CD4-positive, alpha-beta memory T cell (primary cell): ENCODE data around the gene DBH. TPM values are rescaled to one million over a fixed set of nuclear protein-coding genes. Genes with fewer than 3 reads are reported as not detected.
A peak's percentile ranks its signal among the peaks of the same experiment; 100 is the strongest.

Experiments used
- CTCF ChIA-PET: fragments of 350-600 bp; sonication (Branson Sonifier 250); formaldehyde crosslinking; loops from one replicate; lab custom pipeline; 2021; ENCODE audit warnings: inconsistent platforms; ENCODE audit not compliant: partially characterized antibody; lab: Charles Lee
- POLR2A ChIA-PET: fragments of 350-600 bp; sonication (Branson Sonifier 250); formaldehyde crosslinking; loops from one replicate; lab custom pipeline; 2021; ENCODE audit not compliant: partially characterized antibody; lab: Charles Lee
- DNase-seq, 5 donors: peaks; one replicate each; pipeline versions ENCODE4 v3.0.0 to v3.0.0-alpha.2; 2020 to 2022; ENCODE audit warnings: mixed read lengths in 1 of 5
- H3K27ac ChIP-seq: one replicate; pipeline ENCODE4 v1.7.0; 2013; ENCODE audit warnings: low read depth, low read length
- H3K27me3 ChIP-seq: 2 replicates; pipeline ENCODE4 v1.7.0; 2013; ENCODE audit warnings: mild to moderate bottlenecking, low read length, moderate library complexity; ENCODE audit not compliant: insufficient read depth
- H3K36me3 ChIP-seq: 2 replicates; pipeline ENCODE4 v1.7.0; 2013; ENCODE audit warnings: mild to moderate bottlenecking, low read length, moderate library complexity; ENCODE audit not compliant: insufficient read depth
- H3K4me1 ChIP-seq: 2 replicates; pipeline ENCODE4 v1.7.0; 2013; ENCODE audit warnings: mild to moderate bottlenecking, low read length, moderate library complexity; ENCODE audit not compliant: insufficient read depth
- H3K4me3 ChIP-seq, 2 donors: one replicate each; pipeline ENCODE4 v1.7.0; 2013; ENCODE audit warnings: low read length in 2 of 2, mild to moderate bottlenecking in 1 of 2
- H3K9me3 ChIP-seq, 2 donors: one replicate each; pipeline ENCODE4 v1.7.0; 2013; ENCODE audit warnings: low read length in 2 of 2, control low read depth in 1 of 2; ENCODE audit not compliant: control insufficient read depth in 1 of 2
- H3K27ac Mint-ChIP-seq, 7 donors: one replicate each; pipeline ENCODE4 v1.8.0; 2020 to 2021; ENCODE audit warnings: mixed read lengths in 7 of 7, mild to moderate bottlenecking in 6 of 7, inconsistent platforms in 3 of 7, moderate library complexity in 3 of 7
- H3K27me3 Mint-ChIP-seq, 2 donors: one replicate each; pipeline ENCODE4 v1.8.0; 2020 to 2021; ENCODE audit warnings: mixed read lengths in 2 of 2
- H3K36me3 Mint-ChIP-seq, 2 donors: one replicate each; pipeline ENCODE4 v1.8.0; 2020 to 2021; ENCODE audit warnings: mixed read lengths in 2 of 2, inconsistent platforms in 1 of 2, mild to moderate bottlenecking in 1 of 2
- H3K4me1 Mint-ChIP-seq, 4 donors: one replicate each; pipeline ENCODE4 v1.8.0; 2020 to 2021; ENCODE audit warnings: mixed read lengths in 4 of 4, mild to moderate bottlenecking in 1 of 4
- H3K4me3 Mint-ChIP-seq, 8 donors: one replicate each; pipeline ENCODE4 v1.8.0; 2020 to 2021; ENCODE audit warnings: mixed read lengths in 8 of 8, mild to moderate bottlenecking in 7 of 8, moderate library complexity in 6 of 8, inconsistent platforms in 3 of 8
- H3K9me3 Mint-ChIP-seq, 8 donors: one replicate each; pipeline ENCODE4 v1.8.0; 2020 to 2021; ENCODE audit warnings: mixed read lengths in 8 of 8, mild to moderate bottlenecking in 5 of 8, inconsistent platforms in 3 of 8, moderate library complexity in 1 of 8
- intact Hi-C: fragments of 100-400 bp; cut with micrococcal nuclease; formaldehyde crosslinking; loops from one replicate; pipeline ENCODE4 v1.15.1; 2023
- polyA plus RNA-seq, 2 donors: library from polyadenylated mRNA; unstranded; fragments of 300-500 nt; fragmentation: Illumina TruSeq; gene quantifications; one replicate each; pipeline ENCODE4 v1.2.3, GENCODE V29; 2021
- total RNA-seq, 2 experiments: library from RNA; stranded (reverse); gene quantifications; one replicate each; pipeline ENCODE4 v1.2.3, GENCODE V29; 2021

DBH gene
- total and polyA plus RNA-seq, 4 experiments from 2014 or later: 0.08 to 0.18 (median 0.09) TPM; not detected in 1

DNA sequence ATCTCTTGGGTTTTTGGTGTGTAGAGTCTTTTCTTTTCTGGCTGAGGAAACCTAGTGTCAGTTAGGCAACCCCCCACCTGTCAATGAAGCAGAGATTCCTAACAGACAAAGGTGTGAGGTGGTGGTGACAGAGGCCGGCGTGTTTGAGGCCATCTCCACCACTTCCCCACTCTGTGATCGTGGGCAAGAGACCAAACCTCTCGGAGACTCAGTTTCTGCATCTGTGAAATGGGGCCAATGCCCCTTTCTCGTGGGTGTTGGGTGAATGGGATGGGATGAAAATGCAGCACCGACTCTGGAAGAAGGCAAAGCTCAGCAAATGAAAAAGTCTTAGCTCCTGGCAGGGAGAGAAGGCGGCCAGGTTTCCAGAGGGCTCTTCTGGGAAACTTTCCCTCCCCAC is 27.8 kb upstream of the DBH start:
- no peak for DNase-seq
- no peaks in the 10 kb centered on the region for H3K9me3 ChIP-seq
- intact Hi-C loops: no loop called here
- POLR2A ChIA-PET: no interaction called here
- no peak overlapping the region for H3K27ac ChIP-seq
- no peaks in the 10 kb centered on the region for H3K36me3 Mint-ChIP-seq
- H3K27me3 ChIP-seq: peaks cover 16% of the 10 kb centered on the region
- H3K4me1 ChIP-seq: no peaks in the 10 kb centered on the region
- H3K4me1 Mint-ChIP-seq: peaks cover 0 to 9% (median 3%) of the 10 kb centered on the region in 4 donors
- CTCF ChIA-PET: no interaction called here
- peaks cover 16 to 32% of the 10 kb centered on the region in 2 donors for H3K27me3 Mint-ChIP-seq
- H3K27ac Mint-ChIP-seq: no peak overlapping the region
- no peak overlapping the region for H3K4me3 ChIP-seq
- H3K9me3 Mint-ChIP-seq: no peaks in the 10 kb centered on the region
- H3K4me3 Mint-ChIP-seq: no peak overlapping the region
- no peaks in the 10 kb centered on the region for H3K36me3 ChIP-seq

DNA sequence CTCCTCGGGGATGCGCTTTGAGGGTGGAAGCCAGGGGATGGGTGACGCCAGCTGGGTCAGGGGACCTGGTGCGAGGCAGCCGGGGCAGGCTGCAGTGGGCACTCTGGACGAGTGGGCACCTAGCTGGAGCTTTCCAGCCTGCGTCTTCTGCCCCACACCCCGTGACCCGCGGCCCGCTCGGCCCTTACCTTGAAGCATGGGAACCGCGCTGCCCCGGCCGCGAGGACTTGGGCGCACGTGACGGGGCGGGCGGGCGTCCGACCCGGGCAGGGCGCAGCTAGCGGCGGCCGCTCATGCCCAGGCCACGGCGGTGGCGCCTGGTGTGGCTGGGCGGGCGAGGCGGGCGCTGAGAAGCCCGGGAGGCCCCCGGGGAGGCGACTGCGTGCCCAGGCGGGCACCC is 27.3 kb upstream of the DBH start:
- Mint-ChIP-seq H3K27ac (no peak overlapping the region), H3K27me3 (peaks cover 16 to 33% of the 10 kb centered on the region in 2 donors), H3K4me3 (no peak overlapping the region), H3K4me1 (peaks cover 0 to 9% (median 3%) of the 10 kb centered on the region in 4 donors), H3K36me3 (no peaks in the 10 kb centered on the region), H3K9me3 (no peaks in the 10 kb centered on the region)
- Histone ChIP-seq H3K36me3 (no peaks in the 10 kb centered on the region), H3K9me3 (no peaks in the 10 kb centered on the region), H3K4me3 (no peak overlapping the region), H3K4me1 (no peaks in the 10 kb centered on the region), H3K27ac (no peak overlapping the region), H3K27me3 (peaks cover 16% of the 10 kb centered on the region)
- no peak for DNase-seq
- ChIA-PET POLR2A (no interaction called here), CTCF (no interaction called here)
- intact Hi-C loops: no loop called here

DNA sequence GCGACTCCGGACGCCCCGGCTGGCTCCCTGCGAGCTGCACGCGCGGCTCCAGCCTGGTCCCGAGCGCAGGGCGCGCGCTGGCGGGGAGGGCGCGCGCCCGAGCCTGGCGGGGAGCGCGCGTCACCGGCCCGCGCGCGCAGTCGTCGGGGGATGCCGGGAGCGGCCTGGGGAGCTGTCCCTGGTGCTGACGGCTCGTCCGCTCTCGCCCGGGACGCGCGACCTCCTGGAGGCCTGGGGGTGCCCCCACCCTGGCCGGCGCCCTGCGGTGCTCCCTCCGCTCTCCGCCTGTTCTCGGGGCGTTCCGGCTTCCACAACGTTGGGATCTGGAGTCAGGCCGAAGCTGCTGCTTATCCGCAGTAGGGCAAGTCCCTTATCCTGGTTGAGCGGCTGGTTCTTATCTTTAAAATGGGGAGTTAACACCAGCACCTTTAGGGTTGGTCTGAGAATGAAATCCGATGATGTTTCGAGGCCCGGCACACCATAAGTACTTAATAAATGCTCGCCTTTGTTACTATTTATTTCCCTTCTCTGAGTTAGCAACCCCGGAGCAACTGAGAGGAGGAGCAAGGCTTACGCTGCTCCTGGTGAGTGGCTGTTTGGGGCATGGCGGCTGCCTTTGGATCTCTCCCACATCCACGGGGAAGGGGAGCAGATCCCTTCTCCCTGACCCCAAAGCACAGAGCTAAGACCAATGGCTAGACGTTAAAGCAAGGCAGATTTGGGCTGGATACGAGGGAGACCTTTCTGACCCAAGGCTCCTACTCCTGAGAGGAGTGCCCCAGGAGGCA is 26.7 kb upstream of the DBH start, which contains the start of gene FAM163B:
TSS of gene FAM163B (minus strand) at position 79 of the 788 bp plus-strand sequence. CDS start 29,166 bp downstream, outside the sequence.
- H3K36me3 ChIP-seq: no peaks in the 10 kb centered on the region
- peak in 4 of 5 donors; percentile 12 to 32 (median 24) for DNase-seq
- H3K27ac Mint-ChIP-seq: no peak within 1 kb of the TSS
- intact Hi-C loops: no loop called here
- ChIA-PET CTCF (no interaction called here), POLR2A (interaction anchor here (0.6 kb wide), 1 partner anchor 103 kb away, joined by 3 read pairs; no protein-coding TSS in a partner anchor)
- no peaks in the 10 kb centered on the region for H3K9me3 ChIP-seq
- H3K27me3 ChIP-seq: peaks cover 16% of the 10 kb centered on the region
- H3K27ac ChIP-seq: no peak within 1 kb of the TSS
- no peaks in the 10 kb centered on the region for H3K36me3 Mint-ChIP-seq
- H3K4me1 ChIP-seq: no peaks in the 10 kb centered on the region
- H3K27me3 Mint-ChIP-seq: peaks cover 16 to 30% of the 10 kb centered on the region in 2 donors
- no peaks in the 10 kb centered on the region for H3K9me3 Mint-ChIP-seq
- H3K4me3 ChIP-seq: no peak within 1 kb of the TSS
- H3K4me1 Mint-ChIP-seq: peaks cover 0 to 9% (median 3%) of the 10 kb centered on the region in 4 donors
- H3K4me3 Mint-ChIP-seq: no peak within 1 kb of the TSS

DNA sequence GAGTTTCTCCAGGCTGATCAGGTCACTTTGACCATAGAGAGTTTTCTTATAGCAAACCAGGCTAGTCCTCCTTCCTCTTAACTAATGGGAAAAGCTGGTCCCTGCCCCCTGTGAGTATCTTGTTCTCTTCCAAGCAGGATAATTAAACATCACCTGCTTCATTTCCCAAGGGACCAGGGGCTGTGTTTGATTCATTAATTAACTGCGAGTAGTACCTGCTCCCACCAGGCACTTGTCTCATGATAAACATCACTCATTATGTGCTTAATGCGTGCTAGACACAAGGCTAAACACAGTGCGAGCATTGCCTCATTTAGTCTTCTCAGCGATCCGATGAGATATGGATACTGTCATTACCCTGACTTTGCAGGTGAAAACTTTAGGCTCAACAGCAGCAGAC is 25.3 kb upstream of the DBH start:
- intact Hi-C loops: no loop called here
- Histone ChIP-seq H3K27me3 (peaks cover 16% of the 10 kb centered on the region), H3K36me3 (no peaks in the 10 kb centered on the region), H3K9me3 (no peaks in the 10 kb centered on the region), H3K4me3 (no peak overlapping the region), H3K27ac (no peak overlapping the region), H3K4me1 (no peaks in the 10 kb centered on the region)
- Mint-ChIP-seq H3K27me3 (peaks cover 16 to 28% of the 10 kb centered on the region in 2 donors), H3K4me3 (no peak overlapping the region), H3K27ac (no peak overlapping the region), H3K36me3 (no peaks in the 10 kb centered on the region), H3K9me3 (no peaks in the 10 kb centered on the region), H3K4me1 (peaks cover 0 to 9% (median 3%) of the 10 kb centered on the region in 4 donors)
- ChIA-PET POLR2A (no interaction called here), CTCF (no interaction called here)
- DNase-seq: no peak

DNA sequence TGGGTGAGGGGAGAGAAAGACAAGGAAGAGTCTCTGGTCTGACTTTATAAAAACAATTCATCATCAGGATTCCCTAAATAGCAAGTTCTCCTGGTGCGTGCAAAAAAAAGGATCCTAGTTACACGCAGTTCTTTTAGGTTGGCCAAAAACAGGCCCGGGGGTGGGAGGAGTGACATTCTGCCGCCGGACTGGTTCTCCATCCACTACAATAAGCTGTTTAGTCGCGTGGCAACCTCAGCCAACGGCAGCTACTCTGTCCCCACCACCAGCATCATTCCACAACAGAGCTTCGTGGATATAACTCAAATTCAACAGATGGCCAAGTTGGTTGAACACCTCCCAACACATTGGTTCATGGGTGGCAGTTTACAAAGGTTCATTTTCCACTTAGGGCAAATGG is 24.1 kb upstream of the DBH start:
- no peak overlapping the region for H3K4me3 ChIP-seq
- no peaks in the 10 kb centered on the region for H3K9me3 Mint-ChIP-seq
- H3K4me1 Mint-ChIP-seq: peaks cover 0 to 9% (median 3%) of the 10 kb centered on the region in 4 donors
- H3K27me3 ChIP-seq: peaks cover 16% of the 10 kb centered on the region
- H3K27me3 Mint-ChIP-seq: peaks cover 16 to 25% of the 10 kb centered on the region in 2 donors
- POLR2A ChIA-PET: no interaction called here
- no peaks in the 10 kb centered on the region for H3K36me3 Mint-ChIP-seq
- CTCF ChIA-PET: no interaction called here
- no peaks in the 10 kb centered on the region for H3K36me3 ChIP-seq
- H3K27ac ChIP-seq: no peak overlapping the region
- H3K9me3 ChIP-seq: no peaks in the 10 kb centered on the region
- DNase-seq: no peak
- H3K27ac Mint-ChIP-seq: no peak overlapping the region
- no peaks in the 10 kb centered on the region for H3K4me1 ChIP-seq
- intact Hi-C loops: no loop called here
- H3K4me3 Mint-ChIP-seq: no peak overlapping the region

DNA sequence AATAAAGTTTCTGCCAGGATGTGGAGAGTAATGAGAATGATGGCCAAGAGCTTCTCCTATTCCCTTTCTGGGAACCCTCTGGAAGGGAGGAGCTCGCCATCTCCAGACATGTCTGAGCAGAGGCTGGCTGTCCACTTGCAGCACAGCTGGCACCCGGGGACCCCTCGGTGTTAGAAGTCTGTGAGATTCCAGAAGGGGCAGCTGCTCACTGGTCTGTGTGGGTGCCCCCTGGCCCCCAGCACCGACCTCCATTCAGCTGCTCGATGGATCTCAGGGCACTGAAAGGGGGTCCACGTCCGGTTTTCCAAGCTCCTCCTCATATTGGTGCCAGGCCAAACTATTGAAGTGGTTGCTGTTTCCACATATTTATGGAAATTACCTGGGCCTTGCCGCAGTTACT is 23.3 kb upstream of the DBH start:
- Mint-ChIP-seq H3K4me1 (peaks cover 0 to 9% (median 3%) of the 10 kb centered on the region in 4 donors), H3K27me3 (peaks cover 16 to 24% of the 10 kb centered on the region in 2 donors), H3K27ac (peak overlapping the region in 1 of 7 donors; percentile 4), H3K4me3 (no peak overlapping the region), H3K36me3 (no peaks in the 10 kb centered on the region), H3K9me3 (no peaks in the 10 kb centered on the region)
- no peaks in the 10 kb centered on the region for H3K9me3 ChIP-seq
- H3K36me3 ChIP-seq: no peaks in the 10 kb centered on the region
- H3K4me1 ChIP-seq: no peaks in the 10 kb centered on the region
- intact Hi-C loops: no loop called here
- no peak for DNase-seq
- H3K27ac ChIP-seq: no peak overlapping the region
- H3K27me3 ChIP-seq: peaks cover 15% of the 10 kb centered on the region
- no peak overlapping the region for H3K4me3 ChIP-seq
- ChIA-PET POLR2A (no interaction called here), CTCF (no interaction called here)

GRCh38 chr9:133613432-133613831 is 22.7 kb upstream of the DBH start:
- CTCF ChIA-PET: no interaction called here
- Histone ChIP-seq H3K27me3 (peaks cover 8% of the 10 kb centered on the region), H3K9me3 (no peaks in the 10 kb centered on the region), H3K4me3 (no peak overlapping the region), H3K4me1 (no peaks in the 10 kb centered on the region), H3K36me3 (no peaks in the 10 kb centered on the region), H3K27ac (no peak overlapping the region)
- no peak for DNase-seq
- Mint-ChIP-seq H3K27ac (no peak overlapping the region), H3K27me3 (peaks cover 10 to 20% of the 10 kb centered on the region in 2 donors), H3K9me3 (peaks cover 0 to 2% (median 0%) of the 10 kb centered on the region in 8 donors), H3K4me1 (peaks cover 0 to 11% (median 7%) of the 10 kb centered on the region in 4 donors), H3K36me3 (no peaks in the 10 kb centered on the region), H3K4me3 (no peak overlapping the region)
- intact Hi-C loops: no loop called here
- POLR2A ChIA-PET: no interaction called here
